Measurements from ENCODE around the gene NECTIN4. TPM values are rescaled to one million over a fixed set of nuclear protein-coding genes. Genes with fewer than 3 reads are reported as not detected.

Gene NECTIN4
- polyA plus RNA-seq, 1 of the 3 experiments (the other 2 are of a cell fraction): 0.59 TPM

GRCh38 chr1:161054805-161055204 lies 34.6 kb downstream of the NECTIN4 start:
- POLR2A ChIA-PET: no interaction called here
- no peaks in the 10 kb centered on the region for H3K27me3 ChIP-seq (ENCODE audit: insufficient read depth)
- H3K9ac ChIP-seq: no peak overlapping the region
- H3K36me3 ChIP-seq (replicated peaks in 1 of 2; ENCODE audit: control insufficient read depth in 1 of 2, insufficient read depth in 2 of 2, low read length in 1 of 2): no peaks in the 10 kb centered on the region
- H3K4me2 ChIP-seq: no peak overlapping the region
- no peaks in the 10 kb centered on the region for H3K79me2 ChIP-seq (ENCODE audit: insufficient read depth)
- no peaks in the 10 kb centered on the region for H3F3A ChIP-seq (replicated peaks; ENCODE audit: insufficient read depth)
- H2AFZ ChIP-seq (ENCODE audit: low read depth): no peak overlapping the region
- H3K9me2 ChIP-seq: no peaks in the 10 kb centered on the region
- no peaks in the 10 kb centered on the region for H3K9me3 ChIP-seq
- 54% methylated on average over 5 of the region's 7 CpGs for WGBS (ENCODE audit: low lambda C conversion rate)
- CTCF ChIA-PET: interaction anchor here (0.7 to 1.5 kb wide), 3 partner anchors 16 to 43 kb away, joined by 3 to 4 read pairs (median 3); partner anchors contain the start of gene KLHDC9
- H3K27ac ChIP-seq (ENCODE audit: low read depth in 2 of 2, low read length in 1 of 2): no peak overlapping the region
- no peaks in the 10 kb centered on the region for H3K4me1 ChIP-seq (ENCODE audit: control insufficient read depth in 1 of 2, insufficient read depth in 2 of 2, low read depth in 1 of 2, low read length in 1 of 2)
- H3K4me3 ChIP-seq (ENCODE audit: low read depth in 2 of 2, low read length in 1 of 2): no peak overlapping the region
- no peaks in the 10 kb centered on the region for H4K20me1 ChIP-seq (ENCODE audit: insufficient read depth)
- DNase-seq: no peak
- TF ChIP-seq MAX (IDR thresholded peaks at IDR 0.05; ENCODE audit: low read depth): no peak
- no peak for TF ChIP-seq USF2 (IDR thresholded peaks at IDR 0.05; ENCODE audit: borderline replicate concordance, low read depth, low read length)
- no peak for TF ChIP-seq TAF1 (IDR thresholded peaks at IDR 0.05; ENCODE audit: borderline replicate concordance, low read depth, low read length)
- no peak for TF ChIP-seq TCF12 (IDR thresholded peaks at IDR 0.05)
- TF ChIP-seq, protein P1, sequence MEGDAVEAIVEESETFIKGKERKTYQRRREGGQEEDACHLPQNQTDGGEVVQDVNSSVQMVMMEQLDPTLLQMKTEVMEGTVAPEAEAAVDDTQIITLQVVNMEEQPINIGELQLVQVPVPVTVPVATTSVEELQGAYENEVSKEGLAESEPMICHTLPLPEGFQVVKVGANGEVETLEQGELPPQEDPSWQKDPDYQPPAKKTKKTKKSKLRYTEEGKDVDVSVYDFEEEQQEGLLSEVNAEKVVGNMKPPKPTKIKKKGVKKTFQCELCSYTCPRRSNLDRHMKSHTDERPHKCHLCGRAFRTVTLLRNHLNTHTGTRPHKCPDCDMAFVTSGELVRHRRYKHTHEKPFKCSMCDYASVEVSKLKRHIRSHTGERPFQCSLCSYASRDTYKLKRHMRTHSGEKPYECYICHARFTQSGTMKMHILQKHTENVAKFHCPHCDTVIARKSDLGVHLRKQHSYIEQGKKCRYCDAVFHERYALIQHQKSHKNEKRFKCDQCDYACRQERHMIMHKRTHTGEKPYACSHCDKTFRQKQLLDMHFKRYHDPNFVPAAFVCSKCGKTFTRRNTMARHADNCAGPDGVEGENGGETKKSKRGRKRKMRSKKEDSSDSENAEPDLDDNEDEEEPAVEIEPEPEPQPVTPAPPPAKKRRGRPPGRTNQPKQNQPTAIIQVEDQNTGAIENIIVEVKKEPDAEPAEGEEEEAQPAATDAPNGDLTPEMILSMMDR (IDR thresholded peaks at IDR 0.05): peak; percentile 34; the same call in 1 of the 2 replicates

GRCh38 chr1:161054232-161054631 lies 35.1 kb downstream of the NECTIN4 start:
- TF ChIP-seq MAX (IDR thresholded peaks at IDR 0.05; ENCODE audit: low read depth): no peak
- no peak for TF ChIP-seq MEF2A (IDR thresholded peaks at IDR 0.05; ENCODE audit: borderline replicate concordance, low read depth)
- no peak for TF ChIP-seq NRF1 (IDR thresholded peaks at IDR 0.05; ENCODE audit: low read depth, low read length)
- no peak for TF ChIP-seq GATA2 (CRISPR knock-in tag; IDR thresholded peaks at IDR 0.05)
- no peak for TF ChIP-seq USF2 (IDR thresholded peaks at IDR 0.05; ENCODE audit: borderline replicate concordance, low read depth, low read length)
- TF ChIP-seq JUND (IDR thresholded peaks at IDR 0.05): no peak
- TF ChIP-seq IRF3 (IDR thresholded peaks at IDR 0.05; ENCODE audit: low read depth, low read length): no peak
- TF ChIP-seq FOXJ3 (CRISPR knock-in tag; IDR thresholded peaks at IDR 0.05): no peak
- TF ChIP-seq SMC3 (IDR thresholded peaks at IDR 0.05; ENCODE audit: low read depth, low read length): no peak
- no peak for TF ChIP-seq CHD2 (IDR thresholded peaks at IDR 0.05; ENCODE audit: low read length, partially characterized antibody)
- TF ChIP-seq TAF1 (IDR thresholded peaks at IDR 0.05; ENCODE audit: borderline replicate concordance, low read depth, low read length): no peak
- TF ChIP-seq, protein P2, sequence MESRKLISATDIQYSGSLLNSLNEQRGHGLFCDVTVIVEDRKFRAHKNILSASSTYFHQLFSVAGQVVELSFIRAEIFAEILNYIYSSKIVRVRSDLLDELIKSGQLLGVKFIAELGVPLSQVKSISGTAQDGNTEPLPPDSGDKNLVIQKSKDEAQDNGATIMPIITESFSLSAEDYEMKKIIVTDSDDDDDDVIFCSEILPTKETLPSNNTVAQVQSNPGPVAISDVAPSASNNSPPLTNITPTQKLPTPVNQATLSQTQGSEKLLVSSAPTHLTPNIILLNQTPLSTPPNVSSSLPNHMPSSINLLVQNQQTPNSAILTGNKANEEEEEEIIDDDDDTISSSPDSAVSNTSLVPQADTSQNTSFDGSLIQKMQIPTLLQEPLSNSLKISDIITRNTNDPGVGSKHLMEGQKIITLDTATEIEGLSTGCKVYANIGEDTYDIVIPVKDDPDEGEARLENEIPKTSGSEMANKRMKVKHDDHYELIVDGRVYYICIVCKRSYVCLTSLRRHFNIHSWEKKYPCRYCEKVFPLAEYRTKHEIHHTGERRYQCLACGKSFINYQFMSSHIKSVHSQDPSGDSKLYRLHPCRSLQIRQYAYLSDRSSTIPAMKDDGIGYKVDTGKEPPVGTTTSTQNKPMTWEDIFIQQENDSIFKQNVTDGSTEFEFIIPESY (IDR thresholded peaks at IDR 0.05; ENCODE audit: borderline replicate concordance, low read depth): no peak
- TF ChIP-seq EZH2phosphoT487 (IDR thresholded peaks at IDR 0.05; ENCODE audit: borderline replicate concordance, low read depth): no peak
- no peak for TF ChIP-seq FOXM1 (IDR thresholded peaks at IDR 0.05; ENCODE audit: low read depth)
- no peak for TF ChIP-seq RFX5 (IDR thresholded peaks at IDR 0.05; ENCODE audit: low read length)
- TF ChIP-seq RXRA (IDR thresholded peaks at IDR 0.05; ENCODE audit: borderline replicate concordance, low read depth): no peak
- no peak for TF ChIP-seq RAD21 (IDR thresholded peaks at IDR 0.05; ENCODE audit: low read length)
- no peak overlapping the region for H3K9ac ChIP-seq
- H3K4me1 ChIP-seq (ENCODE audit: control insufficient read depth in 1 of 2, insufficient read depth in 2 of 2, low read depth in 1 of 2, low read length in 1 of 2): no peaks in the 10 kb centered on the region
- no peaks in the 10 kb centered on the region for H4K20me1 ChIP-seq (ENCODE audit: insufficient read depth)
- no peaks in the 10 kb centered on the region for H3K9me2 ChIP-seq
- H3K27ac ChIP-seq (ENCODE audit: low read depth in 2 of 2, low read length in 1 of 2): no peak overlapping the region
- 63% methylated on average over 3 of the region's 4 CpGs for WGBS (ENCODE audit: low lambda C conversion rate)
- H3K79me2 ChIP-seq (ENCODE audit: insufficient read depth): no peaks in the 10 kb centered on the region
- no peaks in the 10 kb centered on the region for H3K36me3 ChIP-seq (replicated peaks in 1 of 2; ENCODE audit: control insufficient read depth in 1 of 2, insufficient read depth in 2 of 2, low read length in 1 of 2)
- H3K27me3 ChIP-seq (ENCODE audit: insufficient read depth): no peaks in the 10 kb centered on the region
- ChIA-PET CTCF (interaction anchor here (0.7 to 1.5 kb wide), 3 partner anchors 17 to 44 kb away, joined by 3 to 4 read pairs (median 3); partner anchors contain the start of gene KLHDC9), POLR2A (no interaction called here)
- H3K9me3 ChIP-seq: no peaks in the 10 kb centered on the region
- H3K4me3 ChIP-seq (ENCODE audit: low read depth in 2 of 2, low read length in 1 of 2): no peak overlapping the region
- H3K4me2 ChIP-seq: no peak overlapping the region
- no peak overlapping the region for H2AFZ ChIP-seq (ENCODE audit: low read depth)
- H3F3A ChIP-seq (replicated peaks; ENCODE audit: insufficient read depth): no peaks in the 10 kb centered on the region
- DNase-seq: no peak

Measured in SK-N-SH (cell line).